Loucy (cell line): Measurements from ENCODE around the gene CDKN1A.
"Not testable (repeated sequence)": the region's sequence is repeated elsewhere in the genome, so short reads cannot be mapped to it uniquely, and the experiment has no call there.

Experiments used
- CTCF ChIP-seq: fragments of 200-600 bp; sonication (generic); conservative IDR thresholded peaks from 2 replicates; pipeline ENCODE4 v1.5.1; 2014; ENCODE audit warnings: mild to moderate bottlenecking, antibody characterized with exemption, low read length
- EZH2phosphoT487 ChIP-seq: fragments of 200-600 bp; IDR thresholded peaks from 2 replicates; pipeline ENCODE4 v1.6.1; 2018; ENCODE audit warnings: antibody characterized with exemption, mild to moderate bottlenecking, moderate library complexity, borderline replicate concordance

DNA sequence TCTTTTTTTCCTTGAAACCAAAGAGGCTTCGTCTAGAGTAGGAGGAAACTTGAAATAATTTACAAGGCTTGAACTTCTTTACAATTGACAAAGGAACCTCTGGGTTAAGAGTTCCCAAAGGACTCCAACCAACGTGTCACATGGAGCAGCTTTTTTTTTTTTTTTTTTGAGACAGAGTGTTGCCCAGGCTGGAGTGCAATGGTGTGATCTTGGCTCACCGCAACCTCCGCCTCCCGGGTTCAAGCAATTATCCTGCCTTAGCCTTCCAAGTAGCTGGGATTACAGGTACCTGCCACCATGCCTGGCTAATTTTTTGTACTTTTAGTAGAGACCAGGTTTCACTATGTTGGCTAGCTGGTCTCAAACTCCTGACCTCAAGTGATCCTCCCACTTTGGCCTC is 24.0 kb upstream of the CDKN1A start:
- not testable (repeated sequence) for TF ChIP-seq CTCF, EZH2phosphoT487
